IPS-15b (cell line): ENCODE results near the gene POU2AF1.

Experiments
- H3K27me3 ChIP-seq: one replicate; pipeline ENCODE4 v1.6.1; 2013; ENCODE audit warnings: low read length; ENCODE audit not compliant: control insufficient read depth, insufficient read depth
- H3K36me3 ChIP-seq: one replicate; pipeline ENCODE4 v1.6.1; 2013; ENCODE audit warnings: low read length; ENCODE audit not compliant: control insufficient read depth, insufficient read depth
- H3K4me1 ChIP-seq: one replicate; pipeline ENCODE4 v1.6.1; 2013; ENCODE audit warnings: mild to moderate bottlenecking, low read length; ENCODE audit not compliant: control insufficient read depth, insufficient read depth
- H3K4me3 ChIP-seq: one replicate; pipeline ENCODE4 v1.5.1; 2013; ENCODE audit warnings: low read depth, low read length
- H3K9ac ChIP-seq: one replicate; pipeline ENCODE4 v1.6.1; 2013; ENCODE audit warnings: low read depth, mild to moderate bottlenecking, low read length
- H3K9me3 ChIP-seq: one replicate; pipeline ENCODE4 v1.6.1; 2013; ENCODE audit warnings: mild to moderate bottlenecking, low read length; ENCODE audit not compliant: control insufficient read depth, insufficient read depth

Gene POU2AF1, protein sequence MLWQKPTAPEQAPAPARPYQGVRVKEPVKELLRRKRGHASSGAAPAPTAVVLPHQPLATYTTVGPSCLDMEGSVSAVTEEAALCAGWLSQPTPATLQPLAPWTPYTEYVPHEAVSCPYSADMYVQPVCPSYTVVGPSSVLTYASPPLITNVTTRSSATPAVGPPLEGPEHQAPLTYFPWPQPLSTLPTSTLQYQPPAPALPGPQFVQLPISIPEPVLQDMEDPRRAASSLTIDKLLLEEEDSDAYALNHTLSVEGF

DNA sequence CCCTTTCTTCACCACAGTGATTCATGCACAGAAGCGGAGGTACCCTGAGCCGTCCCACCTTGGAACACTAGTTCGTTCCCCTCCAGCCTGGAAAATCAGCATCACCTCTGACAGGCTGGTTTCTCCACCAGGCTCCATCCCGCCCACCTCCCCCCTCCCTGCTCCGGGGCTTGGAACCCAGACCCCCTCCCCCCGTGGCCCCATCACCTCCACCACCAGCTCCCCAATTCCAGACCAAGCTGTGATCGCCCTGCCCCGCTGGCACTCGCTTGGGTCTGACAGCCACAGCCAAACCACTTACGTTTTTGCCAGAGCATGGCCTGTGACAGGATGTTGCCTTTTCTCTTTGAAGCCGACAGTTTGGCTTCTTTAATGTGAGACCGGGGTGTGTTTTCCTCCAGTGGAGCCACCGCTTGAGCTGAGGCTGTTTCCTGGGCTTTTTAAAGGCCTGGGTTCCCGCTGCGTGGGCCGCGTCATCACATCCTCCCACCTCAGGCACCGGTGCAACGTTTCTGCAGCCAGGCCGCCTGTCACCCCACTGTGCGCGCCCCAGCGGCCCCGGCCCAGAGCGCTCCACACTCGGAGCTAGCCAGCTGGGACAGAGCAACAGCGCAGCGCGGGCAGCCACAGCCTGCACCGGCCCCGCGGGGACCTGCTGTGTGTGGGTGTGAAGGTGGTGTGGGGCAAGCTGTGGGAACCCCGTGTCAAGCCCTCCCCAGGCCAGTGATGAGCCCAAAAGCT lies at the start of gene POU2AF1:
Gene POU2AF1, minus strand, starts transcription at position 415 of the 741 bp plus-strand sequence. Its CDS starts 98 bp downstream, at position 317.
- no peaks in the 10 kb centered on the region for H3K36me3 ChIP-seq
- no peak within 1 kb of the TSS for H3K9ac ChIP-seq
- no peaks in the 10 kb centered on the region for H3K27me3 ChIP-seq
- peak within 1 kb of the TSS; percentile 13 for H3K4me3 ChIP-seq
- H3K4me1 ChIP-seq = no peaks in the 10 kb centered on the region
- H3K9me3 ChIP-seq = no peaks in the 10 kb centered on the region

DNA sequence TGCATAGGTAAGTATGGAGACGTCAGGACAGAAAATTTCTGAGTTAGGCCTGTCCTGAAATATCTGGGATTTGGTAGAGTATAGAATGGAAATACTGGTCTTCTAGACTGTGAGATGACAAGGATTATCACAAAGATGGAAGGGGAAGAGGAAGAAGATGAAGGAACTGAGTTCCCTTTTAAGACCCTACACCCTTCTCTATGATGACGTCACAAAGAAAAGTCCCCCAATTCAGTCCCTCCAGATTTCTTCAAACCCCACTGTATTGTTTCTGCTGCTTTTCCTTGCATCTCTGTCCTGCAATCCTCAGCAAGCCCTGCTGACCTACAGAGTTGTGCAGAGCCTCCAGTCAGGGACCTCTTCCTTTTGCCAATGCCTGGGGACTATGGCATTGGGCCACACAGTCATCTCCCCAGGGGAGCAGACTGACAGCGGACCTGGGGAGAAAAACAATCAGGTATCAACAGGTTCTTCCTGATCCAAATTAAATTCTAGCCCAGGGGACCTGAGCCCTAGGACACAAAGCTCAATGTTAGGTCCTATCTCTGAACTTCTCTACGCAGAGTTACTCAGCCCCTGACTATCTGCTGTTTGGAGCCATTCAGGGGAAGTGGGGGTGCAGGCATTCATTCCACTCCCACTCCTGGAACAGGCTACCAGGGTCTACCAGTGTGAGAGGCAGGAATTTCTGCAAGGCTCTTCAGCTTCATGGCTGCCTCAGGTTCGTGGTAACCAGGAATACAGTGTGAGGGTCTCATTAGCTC lies 49.2 kb upstream of the POU2AF1 start:
- H3K9ac ChIP-seq = no peak overlapping the region
- H3K27me3 ChIP-seq = no peaks in the 10 kb centered on the region

DNA sequence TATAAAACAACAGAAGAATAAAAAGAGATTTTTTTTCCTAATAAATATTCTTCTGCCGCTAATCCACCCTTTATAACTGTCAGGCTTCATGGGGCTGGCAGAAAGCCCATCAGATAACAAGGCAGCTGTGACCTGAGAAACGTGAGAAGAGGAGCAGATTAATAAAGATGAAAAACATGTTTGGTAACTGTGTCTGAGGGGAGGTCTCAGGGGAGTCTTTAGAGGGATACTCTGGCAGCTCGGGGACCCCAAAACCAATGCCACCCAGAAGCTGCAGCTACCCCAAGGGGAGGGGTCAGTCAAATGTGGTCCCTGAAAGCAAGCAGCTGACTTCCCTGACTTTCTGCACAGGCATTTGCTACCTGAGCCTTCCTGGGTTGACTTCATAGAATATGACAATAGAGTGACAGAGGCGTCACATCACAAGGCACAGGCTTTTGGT lies 48.4 kb upstream of the POU2AF1 start:
- Histone ChIP-seq H3K36me3 (no peaks in the 10 kb centered on the region), H3K4me1 (peaks cover 7% of the 10 kb centered on the region), H3K9me3 (no peaks in the 10 kb centered on the region), H3K4me3 (no peak overlapping the region), H3K27me3 (no peaks in the 10 kb centered on the region), H3K9ac (no peak overlapping the region)

More for the DNA sequence above, 49.2 kb upstream of the POU2AF1 start:
- Histone ChIP-seq H3K4me3 (no peak overlapping the region), H3K36me3 (no peaks in the 10 kb centered on the region), H3K9me3 (no peaks in the 10 kb centered on the region), H3K4me1 (peaks cover 7% of the 10 kb centered on the region)

DNA sequence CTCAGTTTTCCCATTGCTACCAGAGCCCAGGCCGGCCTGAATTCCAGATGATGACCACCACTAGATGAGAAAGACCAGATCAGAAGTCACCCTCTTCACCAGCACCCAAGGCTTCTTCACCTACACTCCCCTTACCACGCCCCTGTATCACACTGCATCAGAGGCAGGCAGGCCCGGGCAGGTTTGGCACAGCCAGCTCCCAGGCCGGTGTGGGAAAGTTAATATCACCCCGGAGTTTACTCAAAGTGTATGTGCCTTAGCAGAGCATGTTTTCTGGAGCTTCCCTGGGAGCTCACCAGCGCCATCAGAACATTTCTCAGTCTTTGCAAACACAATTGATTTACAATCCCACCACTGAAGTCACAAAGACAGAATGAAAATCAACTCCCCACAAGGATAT lies 47.5 kb upstream of the POU2AF1 start:
- no peaks in the 10 kb centered on the region for H3K9me3 ChIP-seq

DNA sequence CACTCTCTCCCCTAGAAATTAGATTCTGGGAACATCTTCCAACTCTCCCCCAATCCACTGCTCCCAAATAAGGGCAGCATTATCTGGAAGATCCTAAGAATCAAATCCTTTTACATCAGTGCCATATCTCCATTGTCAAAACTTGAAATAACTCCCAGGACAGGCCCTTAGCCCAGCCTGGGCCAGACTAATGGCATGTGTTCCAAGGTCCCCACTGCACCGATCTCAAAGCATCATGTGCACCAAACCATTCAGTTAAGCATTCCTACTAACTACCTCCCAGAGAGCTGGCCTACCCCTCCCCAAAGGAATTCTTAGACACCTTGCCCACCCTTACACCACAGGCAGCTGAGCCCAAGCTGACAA lies 44.2 kb upstream of the POU2AF1 start:
- no peak overlapping the region for H3K4me3 ChIP-seq
- no peaks in the 10 kb centered on the region for H3K9me3 ChIP-seq
- no peaks in the 10 kb centered on the region for H3K4me1 ChIP-seq
- no peaks in the 10 kb centered on the region for H3K36me3 ChIP-seq
- H3K27me3 ChIP-seq = no peaks in the 10 kb centered on the region
- no peak overlapping the region for H3K9ac ChIP-seq

More for the DNA sequence above, 47.5 kb upstream of the POU2AF1 start:
- no peak overlapping the region for H3K4me3 ChIP-seq
- no peak overlapping the region for H3K9ac ChIP-seq
- H3K4me1 ChIP-seq = peaks cover 7% of the 10 kb centered on the region
- H3K36me3 ChIP-seq = no peaks in the 10 kb centered on the region
- no peaks in the 10 kb centered on the region for H3K27me3 ChIP-seq

DNA sequence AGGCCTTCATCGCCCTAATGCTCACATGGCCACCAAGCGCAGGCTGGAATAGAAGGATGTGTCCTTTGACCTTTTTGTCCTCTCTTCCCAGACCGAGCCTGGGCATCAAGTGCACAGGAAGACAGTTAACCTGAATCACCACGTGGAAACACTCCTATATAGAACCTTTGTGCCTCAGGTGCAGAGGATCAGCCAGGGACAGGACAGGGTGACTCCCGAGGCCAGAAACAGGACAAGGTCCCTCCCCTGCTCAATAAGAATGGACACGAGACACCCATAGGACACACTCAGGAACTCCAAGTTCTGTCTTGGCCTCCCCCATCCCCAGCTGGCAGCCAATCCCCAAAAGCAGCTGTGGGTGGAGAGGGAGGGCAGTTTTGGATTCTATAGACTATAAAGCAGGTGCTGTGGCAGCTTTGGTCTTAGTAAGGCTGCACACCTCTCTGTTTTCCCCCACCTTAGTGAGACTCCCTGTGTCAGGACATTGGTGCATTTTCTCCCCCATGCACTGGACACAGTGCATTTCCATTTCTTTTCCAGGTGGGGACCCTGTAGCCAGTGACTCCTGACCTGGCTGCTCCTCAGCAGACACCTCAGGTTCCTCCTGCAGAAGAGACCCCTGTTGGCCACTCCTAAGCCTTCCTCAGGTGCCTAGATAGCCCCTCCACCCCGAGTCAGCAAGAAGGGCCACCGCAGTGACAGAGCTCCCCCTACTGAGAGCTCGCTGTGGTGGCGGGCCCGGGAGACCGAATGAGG lies 43.6 kb upstream of the POU2AF1 start:
- Histone ChIP-seq H3K36me3 (no peaks in the 10 kb centered on the region), H3K9ac (no peak overlapping the region), H3K9me3 (no peaks in the 10 kb centered on the region), H3K4me1 (no peaks in the 10 kb centered on the region), H3K4me3 (no peak overlapping the region), H3K27me3 (no peaks in the 10 kb centered on the region)

DNA sequence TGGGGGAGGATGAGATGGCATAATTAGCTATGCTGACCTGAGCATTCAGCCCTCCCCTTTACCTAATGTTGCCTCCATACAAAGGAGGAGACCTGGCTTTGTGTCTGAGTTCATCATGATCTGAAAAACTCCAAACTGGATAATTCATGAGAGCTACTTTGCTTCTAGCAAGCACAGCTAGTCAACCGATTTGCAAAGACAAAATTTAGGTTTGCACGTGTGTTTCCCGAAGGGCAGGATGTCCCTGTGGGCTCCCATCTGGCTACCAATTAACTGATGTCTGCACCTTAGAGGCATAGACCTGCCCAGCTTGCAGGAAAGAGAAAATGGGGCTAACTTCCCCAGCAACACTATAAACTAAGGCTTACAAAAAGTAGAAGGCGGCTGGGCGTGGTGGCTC lies 42.2 kb upstream of the POU2AF1 start:
- Histone ChIP-seq H3K9ac (no peak overlapping the region), H3K4me3 (no peak overlapping the region), H3K9me3 (no peaks in the 10 kb centered on the region), H3K4me1 (no peaks in the 10 kb centered on the region), H3K36me3 (no peaks in the 10 kb centered on the region), H3K27me3 (no peaks in the 10 kb centered on the region)

DNA sequence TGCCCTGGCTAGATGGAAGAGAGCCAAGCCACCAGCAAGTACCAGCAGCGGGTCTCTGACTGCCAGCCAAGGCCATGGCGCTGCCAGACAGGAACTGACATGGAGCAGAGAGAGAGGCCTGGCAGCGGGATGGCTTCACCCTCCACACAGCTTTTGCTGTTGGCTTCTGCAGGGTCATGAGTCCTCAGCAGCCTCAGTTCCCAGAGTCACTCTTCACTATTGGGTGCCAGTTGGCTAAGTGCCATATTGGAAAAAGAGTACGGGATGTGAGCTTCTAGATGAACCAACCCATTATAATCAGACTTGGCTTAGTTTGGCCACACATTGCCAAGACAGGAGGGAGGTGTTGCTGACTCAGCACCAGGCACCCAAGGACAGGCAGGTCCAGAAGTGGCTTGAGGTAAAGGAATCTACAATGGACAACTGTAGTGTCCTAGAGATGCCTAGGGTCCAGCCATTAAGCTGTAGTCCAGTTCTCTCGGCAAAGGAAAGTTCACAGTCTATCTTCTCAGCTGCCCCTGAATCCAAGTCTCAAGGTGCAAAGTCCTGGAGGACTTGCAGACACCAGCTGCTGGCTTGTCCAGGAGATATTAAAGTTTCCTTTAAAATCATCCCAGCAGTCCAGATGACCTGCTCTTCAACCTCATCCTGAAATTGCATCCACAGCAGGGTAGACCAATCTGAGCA lies 40.7 kb upstream of the POU2AF1 start:
- no peak overlapping the region for H3K4me3 ChIP-seq
- H3K4me1 ChIP-seq = no peaks in the 10 kb centered on the region
- no peaks in the 10 kb centered on the region for H3K9me3 ChIP-seq
- H3K9ac ChIP-seq = no peak overlapping the region
- H3K36me3 ChIP-seq = no peaks in the 10 kb centered on the region
- no peaks in the 10 kb centered on the region for H3K27me3 ChIP-seq

DNA sequence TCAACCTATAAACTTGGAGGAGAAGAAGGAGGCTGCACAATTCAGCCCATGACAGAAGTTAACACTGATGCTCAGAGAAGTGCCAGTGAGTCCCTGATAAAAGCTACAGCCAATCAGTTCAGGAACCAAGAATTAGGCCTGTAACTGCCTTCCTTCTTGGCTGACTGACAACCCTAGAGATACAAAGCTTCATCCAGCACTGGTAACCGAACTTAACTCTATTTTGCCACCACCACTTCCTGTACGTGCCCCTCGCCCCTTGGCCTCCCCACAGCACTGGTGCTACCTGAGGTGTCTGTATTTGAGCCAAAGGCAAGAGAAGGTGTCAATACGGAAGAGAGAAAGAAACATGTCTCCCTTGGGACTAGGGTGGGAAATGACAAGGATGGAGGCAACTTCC lies 40.1 kb upstream of the POU2AF1 start:
- Histone ChIP-seq H3K27me3 (no peaks in the 10 kb centered on the region), H3K36me3 (no peaks in the 10 kb centered on the region), H3K9ac (no peak overlapping the region), H3K9me3 (no peaks in the 10 kb centered on the region), H3K4me3 (no peak overlapping the region), H3K4me1 (no peaks in the 10 kb centered on the region)

DNA sequence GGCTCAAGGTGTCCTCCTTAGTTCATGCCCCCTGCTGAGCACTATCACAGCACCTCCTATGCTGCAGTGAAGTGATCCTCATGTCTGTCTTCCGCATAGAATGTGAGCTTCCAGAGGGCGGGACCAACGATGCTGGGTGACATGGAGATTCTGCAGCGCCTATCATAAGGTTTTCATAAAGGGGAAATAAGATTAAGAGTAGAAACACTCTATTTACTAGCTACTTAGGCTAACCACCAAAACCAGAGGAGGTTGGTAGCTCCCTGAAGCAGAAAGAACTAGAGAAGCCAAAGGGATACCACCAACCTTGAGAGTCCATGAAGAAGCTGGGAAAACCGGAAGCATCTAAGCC lies 39.3 kb upstream of the POU2AF1 start:
- H3K9ac ChIP-seq = no peak overlapping the region
- no peaks in the 10 kb centered on the region for H3K27me3 ChIP-seq
- H3K4me1 ChIP-seq = no peaks in the 10 kb centered on the region
- H3K4me3 ChIP-seq = no peak overlapping the region
- no peaks in the 10 kb centered on the region for H3K36me3 ChIP-seq
- H3K9me3 ChIP-seq = no peaks in the 10 kb centered on the region
